ENCODE results near the gene ANXA1.
A peak's percentile ranks its signal among the peaks of the same experiment; 100 is the strongest.

ANXA1 gene

GRCh38 chr9:73154271-73154670, 2.6 kb downstream of the ANXA1 start:
- Histone ChIP-seq H3K27ac (ENCODE audit: low read depth, low read length) (peak overlapping the region; percentile 29), H2BK5ac (ENCODE audit: low read depth, low read length, poor library complexity) (no peak overlapping the region), H3K27me3 (ENCODE audit: insufficient read depth, low read length) (no peaks in the 10 kb centered on the region), H2AFZ (ENCODE audit: insufficient read depth, low read length, poor library complexity) (no peak overlapping the region), H3K14ac (ENCODE audit: low read length) (no peak overlapping the region), H3K9ac (ENCODE audit: low read length) (no peak overlapping the region), H3K23ac (ENCODE audit: low read length) (no peak overlapping the region), H2BK12ac (ENCODE audit: low read length) (no peak overlapping the region), H2AK5ac (ENCODE audit: low read length) (no peak overlapping the region), H3K36me3 (ENCODE audit: control insufficient read depth in 1 of 2, insufficient read depth in 2 of 2, low read length in 2 of 2) (peaks cover 7% of the 10 kb centered on the region in 2 experiments), H2BK120ac (ENCODE audit: insufficient read depth, low read length, poor library complexity) (no peak overlapping the region), H3K4ac (ENCODE audit: low read depth, low read length) (peak overlapping the region; percentile 85), H3K79me1 (ENCODE audit: low read length) (peaks cover 5% of the 10 kb centered on the region), H4K8ac (ENCODE audit: low read depth, low read length) (no peak overlapping the region), H3K4me2 (ENCODE audit: low read length) (peak overlapping the region; percentile 70), H3K18ac (ENCODE audit: low read length) (no peak overlapping the region), H3K4me3 (ENCODE audit: low read depth, low read length) (no peak overlapping the region), H3K79me2 (ENCODE audit: control insufficient read depth, insufficient read depth, low read length, poor library complexity) (peaks cover 6% of the 10 kb centered on the region), H4K12ac (ENCODE audit: low read depth, low read length) (no peak overlapping the region), H3K4me1 (ENCODE audit: control insufficient read depth in 1 of 2, insufficient read depth in 2 of 2, low read length in 2 of 2) (peaks cover 0 to 5% of the 10 kb centered on the region in 2 experiments), H3K9me3 (ENCODE audit: insufficient read depth, low read depth, low read length) (no peaks in the 10 kb centered on the region), H4K91ac (ENCODE audit: low read depth, low read length) (no peak overlapping the region)
- WGBS (ENCODE audit: extremely low coverage, insufficient coverage, insufficient read length) = no CpG with 5 or more reads among the region's 8 CpGs
- no peak for DNase-seq

GRCh38 chr9:73154722-73155121, 3.1 kb downstream of the ANXA1 start:
- no peak overlapping the region for H2BK120ac ChIP-seq (ENCODE audit: insufficient read depth, low read length, poor library complexity)
- no peak overlapping the region for H3K9ac ChIP-seq (ENCODE audit: low read length)
- H3K18ac ChIP-seq (ENCODE audit: low read length) = no peak overlapping the region
- H3K27ac ChIP-seq (ENCODE audit: low read depth, low read length) = no peak overlapping the region
- no peak overlapping the region for H2BK12ac ChIP-seq (ENCODE audit: low read length)
- H3K79me2 ChIP-seq (ENCODE audit: control insufficient read depth, insufficient read depth, low read length, poor library complexity) = peaks cover 6% of the 10 kb centered on the region
- H3K79me1 ChIP-seq (ENCODE audit: low read length) = peaks cover 5% of the 10 kb centered on the region
- H4K8ac ChIP-seq (ENCODE audit: low read depth, low read length) = no peak overlapping the region
- H4K12ac ChIP-seq (ENCODE audit: low read depth, low read length) = no peak overlapping the region
- no peaks in the 10 kb centered on the region for H3K9me3 ChIP-seq (ENCODE audit: insufficient read depth, low read depth, low read length)
- no peak overlapping the region for H2BK5ac ChIP-seq (ENCODE audit: low read depth, low read length, poor library complexity)
- no peak overlapping the region for H3K23ac ChIP-seq (ENCODE audit: low read length)
- no CpG with 5 or more reads among the region's 2 CpGs for WGBS (ENCODE audit: extremely low coverage, insufficient coverage, insufficient read length)
- H3K4ac ChIP-seq (ENCODE audit: low read depth, low read length) = peak overlapping the region; percentile 85
- peaks cover 0 to 5% of the 10 kb centered on the region in 2 experiments for H3K4me1 ChIP-seq (ENCODE audit: control insufficient read depth in 1 of 2, insufficient read depth in 2 of 2, low read length in 2 of 2)
- H2AK5ac ChIP-seq (ENCODE audit: low read length) = no peak overlapping the region
- no peak overlapping the region for H3K4me2 ChIP-seq (ENCODE audit: low read length)
- no peak overlapping the region for H2AFZ ChIP-seq (ENCODE audit: insufficient read depth, low read length, poor library complexity)
- no peaks in the 10 kb centered on the region for H3K27me3 ChIP-seq (ENCODE audit: insufficient read depth, low read length)
- no peak overlapping the region for H4K91ac ChIP-seq (ENCODE audit: low read depth, low read length)
- H3K4me3 ChIP-seq (ENCODE audit: low read depth, low read length) = no peak overlapping the region
- H3K14ac ChIP-seq (ENCODE audit: low read length) = no peak overlapping the region
- H3K36me3 ChIP-seq (ENCODE audit: control insufficient read depth in 1 of 2, insufficient read depth in 2 of 2, low read length in 2 of 2) = peaks cover 7 to 8% of the 10 kb centered on the region in 2 experiments
- DNase-seq = peak in 1 of 2 donors; percentile 62

DNA sequence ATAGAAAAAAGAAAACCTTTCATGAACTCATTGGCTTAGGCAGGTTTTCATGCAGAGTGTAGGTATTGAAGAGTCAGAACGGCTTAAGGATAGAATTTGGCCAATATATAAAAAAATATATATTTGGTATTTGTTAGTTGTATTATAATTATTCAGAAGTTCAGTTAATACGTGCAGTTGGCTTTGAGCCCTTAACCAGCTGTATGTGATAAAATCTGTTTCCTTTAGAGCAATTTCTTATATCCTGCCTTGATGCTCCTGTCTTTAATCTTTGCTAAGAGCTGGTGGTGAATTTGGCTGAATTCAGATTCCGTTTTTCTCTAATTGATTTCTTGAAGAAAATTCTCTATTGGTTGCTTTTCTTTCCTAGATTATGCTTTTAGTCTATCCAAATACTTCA, 3.7 kb downstream of the ANXA1 start:
- Histone ChIP-seq H3K4me2 (ENCODE audit: low read length) (no peak overlapping the region), H3K9ac (ENCODE audit: low read length) (no peak overlapping the region), H2BK120ac (ENCODE audit: insufficient read depth, low read length, poor library complexity) (no peak overlapping the region), H3K79me1 (ENCODE audit: low read length) (peaks cover 5% of the 10 kb centered on the region), H4K91ac (ENCODE audit: low read depth, low read length) (no peak overlapping the region), H4K12ac (ENCODE audit: low read depth, low read length) (no peak overlapping the region), H3K23ac (ENCODE audit: low read length) (no peak overlapping the region), H3K18ac (ENCODE audit: low read length) (no peak overlapping the region), H3K79me2 (ENCODE audit: control insufficient read depth, insufficient read depth, low read length, poor library complexity) (peaks cover 6% of the 10 kb centered on the region), H3K27ac (ENCODE audit: low read depth, low read length) (no peak overlapping the region), H3K14ac (ENCODE audit: low read length) (no peak overlapping the region), H3K9me3 (ENCODE audit: insufficient read depth, low read depth, low read length) (no peaks in the 10 kb centered on the region), H3K27me3 (ENCODE audit: insufficient read depth, low read length) (no peaks in the 10 kb centered on the region), H3K36me3 (ENCODE audit: control insufficient read depth in 1 of 2, insufficient read depth in 2 of 2, low read length in 2 of 2) (peaks cover 7 to 11% of the 10 kb centered on the region in 2 experiments), H3K4ac (ENCODE audit: low read depth, low read length) (no peak overlapping the region), H3K4me1 (ENCODE audit: control insufficient read depth in 1 of 2, insufficient read depth in 2 of 2, low read length in 2 of 2) (peaks cover 0 to 5% of the 10 kb centered on the region in 2 experiments), H2BK5ac (ENCODE audit: low read depth, low read length, poor library complexity) (no peak overlapping the region), H2BK12ac (ENCODE audit: low read length) (no peak overlapping the region), H3K4me3 (ENCODE audit: low read depth, low read length) (no peak overlapping the region), H4K8ac (ENCODE audit: low read depth, low read length) (no peak overlapping the region), H2AFZ (ENCODE audit: insufficient read depth, low read length, poor library complexity) (no peak overlapping the region), H2AK5ac (ENCODE audit: low read length) (no peak overlapping the region)
- DNase-seq = peak in 1 of 2 donors; percentile 40
- no CpG with 5 or more reads among the region's 3 CpGs for WGBS (ENCODE audit: extremely low coverage, insufficient coverage, insufficient read length)

DNA sequence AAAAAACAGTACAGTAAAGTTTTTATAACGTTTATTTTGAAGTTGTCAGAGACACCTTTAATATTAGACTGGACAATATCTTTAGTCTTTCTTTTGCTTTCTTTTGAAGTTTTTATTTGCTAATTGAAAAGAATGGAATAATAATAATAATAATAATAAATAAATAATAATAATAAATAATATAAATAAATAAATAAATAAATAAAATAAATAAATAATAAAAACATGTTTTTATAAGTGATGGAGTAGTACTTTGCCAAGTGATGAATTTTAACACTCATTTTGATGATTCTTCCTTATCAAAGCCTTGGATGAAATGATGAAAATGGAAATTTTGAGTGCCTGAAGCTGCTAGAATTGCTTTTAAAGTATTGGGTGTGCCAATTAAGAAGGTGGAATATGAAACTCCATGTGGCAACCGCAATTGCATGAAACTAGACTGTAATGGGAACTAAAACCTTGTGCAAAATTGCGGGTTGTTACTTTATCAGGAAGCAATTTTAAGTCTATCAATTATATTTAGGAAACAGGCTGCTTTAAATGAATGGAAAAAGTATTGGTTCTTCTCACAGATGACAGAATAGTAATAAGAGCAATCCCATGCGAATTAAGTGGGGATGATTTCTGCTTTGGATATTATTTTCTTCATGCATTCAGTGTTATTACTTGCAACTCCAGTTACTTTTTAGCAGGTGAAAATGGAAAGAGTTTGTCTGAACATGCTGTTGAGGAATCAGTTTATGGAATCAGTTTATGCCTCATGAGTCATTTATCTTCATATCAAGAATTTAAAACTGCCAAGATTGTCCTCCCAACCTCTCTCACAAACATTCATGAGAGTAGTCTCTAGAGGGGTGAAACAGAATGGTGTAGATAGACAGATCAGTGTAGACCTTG, 4.6 kb downstream of the ANXA1 start:
- H3K4me1 ChIP-seq (ENCODE audit: control insufficient read depth in 1 of 2, insufficient read depth in 2 of 2, low read length in 2 of 2) = peaks cover 0 to 5% of the 10 kb centered on the region in 2 experiments

More for the DNA sequence above, 4.6 kb downstream of the ANXA1 start:
- H2AFZ ChIP-seq (ENCODE audit: insufficient read depth, low read length, poor library complexity) = no peak overlapping the region
- H2BK12ac ChIP-seq (ENCODE audit: low read length) = no peak overlapping the region
- H3K9me3 ChIP-seq (ENCODE audit: insufficient read depth, low read depth, low read length) = no peaks in the 10 kb centered on the region
- H3K79me2 ChIP-seq (ENCODE audit: control insufficient read depth, insufficient read depth, low read length, poor library complexity) = peaks cover 6% of the 10 kb centered on the region
- no peak overlapping the region for H3K18ac ChIP-seq (ENCODE audit: low read length)
- H3K9ac ChIP-seq (ENCODE audit: low read length) = no peak overlapping the region
- no peak overlapping the region for H4K8ac ChIP-seq (ENCODE audit: low read depth, low read length)
- H2AK5ac ChIP-seq (ENCODE audit: low read length) = no peak overlapping the region
- DNase-seq = peak in 1 of 2 donors; percentile 34
- H3K4ac ChIP-seq (ENCODE audit: low read depth, low read length) = no peak overlapping the region
- no peaks in the 10 kb centered on the region for H3K27me3 ChIP-seq (ENCODE audit: insufficient read depth, low read length)
- no peak overlapping the region for H3K4me3 ChIP-seq (ENCODE audit: low read depth, low read length)
- no peak overlapping the region for H4K12ac ChIP-seq (ENCODE audit: low read depth, low read length)
- no CpG with 5 or more reads among the region's 4 CpGs for WGBS (ENCODE audit: extremely low coverage, insufficient coverage, insufficient read length)
- peaks cover 3% of the 10 kb centered on the region for H3K79me1 ChIP-seq (ENCODE audit: low read length)
- H3K36me3 ChIP-seq (ENCODE audit: control insufficient read depth in 1 of 2, insufficient read depth in 2 of 2, low read length in 2 of 2) = peaks cover 7 to 13% of the 10 kb centered on the region in 2 experiments
- H3K4me2 ChIP-seq (ENCODE audit: low read length) = no peak overlapping the region
- no peak overlapping the region for H3K27ac ChIP-seq (ENCODE audit: low read depth, low read length)
- H4K91ac ChIP-seq (ENCODE audit: low read depth, low read length) = no peak overlapping the region
- no peak overlapping the region for H3K14ac ChIP-seq (ENCODE audit: low read length)
- H3K23ac ChIP-seq (ENCODE audit: low read length) = no peak overlapping the region
- H2BK5ac ChIP-seq (ENCODE audit: low read depth, low read length, poor library complexity) = no peak overlapping the region
- no peak overlapping the region for H2BK120ac ChIP-seq (ENCODE audit: insufficient read depth, low read length, poor library complexity)

Measured in trophoblast cell (in vitro differentiated cells and primary cell).